NT2/D1 (cell line): Measurements from ENCODE around the gene ALOX15B.
"Not testable (repeated sequence)": the region's sequence is repeated elsewhere in the genome, so short reads cannot be mapped to it uniquely, and the experiment has no call there.

Source experiments
- DNase-seq: peaks from one replicate; pipeline ENCODE4 v3.0.0-alpha.2; 2011; ENCODE audit warnings: low read depth, low spot score
- H3K27me3 ChIP-seq: 2 replicates; pipeline ENCODE4 v1.6.0; 2011; ENCODE audit warnings: mild to moderate bottlenecking; ENCODE audit not compliant: insufficient read length, insufficient read depth
- H3K36me3 ChIP-seq: 2 replicates; pipeline ENCODE4 v1.6.1; 2011; ENCODE audit warnings: mild to moderate bottlenecking, low read length, mixed read lengths; ENCODE audit not compliant: insufficient read depth, insufficient read length
- H3K4me1 ChIP-seq: 2 replicates; pipeline ENCODE4 v1.5.1; 2011; ENCODE audit not compliant: insufficient read depth, insufficient read length
- H3K4me3 ChIP-seq: 2 replicates; pipeline ENCODE4 v1.5.1; 2011; ENCODE audit warnings: low read depth; ENCODE audit not compliant: insufficient read length
- H3K9ac ChIP-seq: 2 replicates; pipeline ENCODE4 v1.6.0; 2011; ENCODE audit warnings: low read depth; ENCODE audit not compliant: insufficient read length
- H3K9me3 ChIP-seq: 2 replicates; pipeline ENCODE4 v1.5.1; 2011; ENCODE audit warnings: mild to moderate bottlenecking, low read length; ENCODE audit not compliant: insufficient read depth
- SUZ12 ChIP-seq: IDR thresholded peaks from 2 replicates; pipeline ENCODE4 v1.6.1; 2011; ENCODE audit not compliant: insufficient read length, insufficient read depth; ENCODE audit errors: extremely low read depth
- YY1 ChIP-seq: IDR thresholded peaks from 2 replicates; pipeline ENCODE4 v1.6.1; 2011; ENCODE audit not compliant: insufficient read length, insufficient read depth
- ZNF274 ChIP-seq: IDR thresholded peaks from 2 replicates; pipeline ENCODE4 v1.6.1; 2011; ENCODE audit warnings: mild to moderate bottlenecking, low read depth, low read length

ALOX15B gene

GRCh38 chr17:8053600-8053999, 14.7 kb downstream of the ALOX15B start:
- Histone ChIP-seq H3K4me3 (no peak overlapping the region), H3K36me3 (no peaks in the 10 kb centered on the region), H3K4me1 (no peaks in the 10 kb centered on the region), H3K9ac (no peak overlapping the region), H3K27me3 (peaks cover 4% of the 10 kb centered on the region), H3K9me3 (no peaks in the 10 kb centered on the region)
- TF ChIP-seq YY1, result no peak
- no peak for TF ChIP-seq ZNF274
- TF ChIP-seq SUZ12, result no peak
- DNase-seq, result no peak

- H3K27me3 ChIP-seq, result peaks cover 4% of the 10 kb centered on the region
- no peak for DNase-seq
- H3K36me3 ChIP-seq, result no peaks in the 10 kb centered on the region
- TF ChIP-seq YY1, result no peak
- TF ChIP-seq ZNF274, result no peak
- TF ChIP-seq SUZ12, result no peak
- no peaks in the 10 kb centered on the region for H3K4me1 ChIP-seq
- no peak overlapping the region for H3K9ac ChIP-seq
- no peaks in the 10 kb centered on the region for H3K9me3 ChIP-seq
- no peak overlapping the region for H3K4me3 ChIP-seq
These were observed 17.0 kb downstream of the ALOX15B start for GRCh38 chr17:8055851-8056231.

DNA sequence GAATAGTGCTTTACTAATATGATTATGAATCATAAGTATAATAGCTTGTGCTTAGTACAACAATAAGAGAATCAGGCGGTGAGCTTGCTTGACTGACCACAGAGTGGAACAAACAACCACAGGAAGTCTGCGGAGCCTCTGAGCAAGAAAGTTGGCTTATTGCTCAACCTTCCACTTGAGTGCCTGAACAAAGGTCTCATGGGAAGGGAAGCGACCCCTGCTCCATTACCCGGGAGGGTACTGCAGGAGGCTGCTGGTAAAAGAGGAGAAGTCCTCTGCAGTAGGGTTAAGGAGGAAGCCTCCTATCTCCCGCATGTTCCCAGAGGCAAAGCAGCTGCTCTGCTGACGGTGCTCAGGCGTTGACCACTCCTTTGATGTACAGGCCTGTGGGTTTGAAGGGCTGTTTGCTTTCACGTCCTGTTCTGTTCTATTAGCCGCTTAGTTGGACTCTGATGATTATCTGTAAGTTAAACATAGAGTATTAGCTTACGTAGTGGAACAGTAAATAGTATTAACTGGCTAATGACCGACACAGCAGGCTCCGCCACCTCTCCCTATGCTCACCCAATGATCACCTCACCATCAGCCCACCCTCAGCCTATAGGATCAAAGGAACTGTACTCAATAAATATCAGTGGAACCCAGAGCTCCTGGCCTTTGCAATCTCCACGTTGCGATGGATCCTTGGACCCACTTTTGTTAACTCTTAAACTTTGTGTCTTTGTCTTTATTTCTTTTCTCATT, 17.5 kb downstream of the ALOX15B start:
- Histone ChIP-seq H3K4me1 (no peaks in the 10 kb centered on the region), H3K4me3 (no peak overlapping the region), H3K36me3 (no peaks in the 10 kb centered on the region), H3K27me3 (peaks cover 4% of the 10 kb centered on the region), H3K9ac (no peak overlapping the region), H3K9me3 (no peaks in the 10 kb centered on the region)
- TF ChIP-seq ZNF274, result no peak
- TF ChIP-seq YY1, result no peak
- no peak for TF ChIP-seq SUZ12
- no peak for DNase-seq

GRCh38 chr17:8056976-8057625, 18.2 kb downstream of the ALOX15B start:
- H3K4me1 ChIP-seq, result no peaks in the 10 kb centered on the region
- TF ChIP-seq YY1 (no peak), ZNF274 (no peak), SUZ12 (no peak)
- peaks cover 4% of the 10 kb centered on the region for H3K27me3 ChIP-seq
- no peak for DNase-seq
- no peak overlapping the region for H3K9ac ChIP-seq
- no peaks in the 10 kb centered on the region for H3K9me3 ChIP-seq
- no peaks in the 10 kb centered on the region for H3K36me3 ChIP-seq
- no peak overlapping the region for H3K4me3 ChIP-seq

- TF ChIP-seq ZNF274 (no peak), YY1 (no peak), SUZ12 (no peak)
- peak; percentile 40 for DNase-seq
- Histone ChIP-seq H3K9ac (no peak overlapping the region), H3K27me3 (peaks cover 4% of the 10 kb centered on the region), H3K4me1 (no peaks in the 10 kb centered on the region), H3K9me3 (no peaks in the 10 kb centered on the region), H3K36me3 (no peaks in the 10 kb centered on the region), H3K4me3 (no peak overlapping the region)
These were observed 18.8 kb downstream of the ALOX15B start for GRCh38 chr17:8057691-8058114.

DNA sequence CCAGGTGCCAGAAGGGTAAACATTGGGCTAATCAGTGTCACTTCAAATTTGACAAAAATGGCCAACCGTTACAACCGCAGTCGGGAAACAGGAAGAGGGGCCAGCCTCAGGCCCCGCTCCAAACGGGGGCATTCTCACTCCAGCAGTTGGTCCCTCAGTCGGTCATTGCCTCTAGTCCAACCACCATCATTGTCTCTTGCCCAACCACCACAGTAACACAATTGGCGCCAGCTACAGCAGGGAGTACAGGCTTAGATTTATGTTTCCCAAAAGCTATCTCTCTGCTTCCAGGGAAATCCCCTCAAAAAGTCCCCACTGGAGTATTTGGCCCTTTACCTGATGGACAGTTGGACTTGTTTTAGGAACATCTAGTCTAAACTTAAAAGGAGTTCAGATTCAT, 20.3 kb downstream of the ALOX15B start:
- H3K9me3 ChIP-seq, result no peaks in the 10 kb centered on the region
- no peaks in the 10 kb centered on the region for H3K4me1 ChIP-seq
- no peaks in the 10 kb centered on the region for H3K36me3 ChIP-seq
- peaks cover 4% of the 10 kb centered on the region for H3K27me3 ChIP-seq
- no peak for DNase-seq
- H3K9ac ChIP-seq, result no peak overlapping the region
- no peak overlapping the region for H3K4me3 ChIP-seq
- TF ChIP-seq SUZ12 (no peak), YY1 (no peak), ZNF274 (no peak)

DNA sequence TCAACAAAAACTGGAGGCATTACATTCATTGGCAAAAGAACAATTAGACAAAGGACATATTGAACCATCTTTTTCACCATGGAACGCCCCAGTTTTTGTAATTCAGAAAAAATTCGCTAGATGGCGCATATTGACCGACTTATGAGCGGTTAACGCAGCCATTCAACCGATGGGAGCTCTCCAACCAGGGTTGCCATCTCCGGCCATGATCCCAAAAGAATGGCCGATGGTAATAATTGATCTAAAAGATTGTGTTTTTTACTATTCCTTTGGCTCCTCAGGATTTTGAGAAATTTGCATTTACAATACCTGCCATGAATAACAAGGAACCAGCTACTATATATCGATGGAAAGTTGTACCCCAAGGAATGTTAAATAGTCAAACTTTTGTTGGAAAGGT, 21.4 kb downstream of the ALOX15B start:
- peak; percentile 46 for DNase-seq
- Histone ChIP-seq H3K9me3 (no peaks in the 10 kb centered on the region), H3K36me3 (no peaks in the 10 kb centered on the region), H3K9ac (no peak overlapping the region), H3K4me3 (no peak overlapping the region), H3K27me3 (peaks cover 4% of the 10 kb centered on the region), H3K4me1 (no peaks in the 10 kb centered on the region)
- TF ChIP-seq SUZ12 (no peak), YY1 (no peak), ZNF274 (no peak)

GRCh38 chr17:8061851-8062250, 23.0 kb downstream of the ALOX15B start:
- H3K4me3 ChIP-seq, H3K36me3 ChIP-seq, H3K27me3 ChIP-seq, H3K9me3 ChIP-seq, H3K4me1 ChIP-seq, H3K9ac ChIP-seq, DNase-seq: not testable (repeated sequence)
